Hepatocyte (in vitro differentiated cells): Measurements from ENCODE around the gene STARD6.

Source experiments
- EZH2 ChIP-seq: fragments of 200-600 bp; sonication (generic); IDR thresholded peaks from 2 replicates; pipeline ENCODE4 v1.6.1; 2016; ENCODE audit warnings: antibody characterized with exemption, mild to moderate bottlenecking, borderline replicate concordance
- TF ChIP-seq, protein P1 (sequence below): fragments of 200-600 bp; sonication (generic); IDR thresholded peaks from 2 replicates; pipeline ENCODE4 v1.5.1; 2016; ENCODE audit warnings: antibody characterized with exemption, mild to moderate bottlenecking; ENCODE audit not compliant: poor library complexity

- TF ChIP-seq, protein P1, sequence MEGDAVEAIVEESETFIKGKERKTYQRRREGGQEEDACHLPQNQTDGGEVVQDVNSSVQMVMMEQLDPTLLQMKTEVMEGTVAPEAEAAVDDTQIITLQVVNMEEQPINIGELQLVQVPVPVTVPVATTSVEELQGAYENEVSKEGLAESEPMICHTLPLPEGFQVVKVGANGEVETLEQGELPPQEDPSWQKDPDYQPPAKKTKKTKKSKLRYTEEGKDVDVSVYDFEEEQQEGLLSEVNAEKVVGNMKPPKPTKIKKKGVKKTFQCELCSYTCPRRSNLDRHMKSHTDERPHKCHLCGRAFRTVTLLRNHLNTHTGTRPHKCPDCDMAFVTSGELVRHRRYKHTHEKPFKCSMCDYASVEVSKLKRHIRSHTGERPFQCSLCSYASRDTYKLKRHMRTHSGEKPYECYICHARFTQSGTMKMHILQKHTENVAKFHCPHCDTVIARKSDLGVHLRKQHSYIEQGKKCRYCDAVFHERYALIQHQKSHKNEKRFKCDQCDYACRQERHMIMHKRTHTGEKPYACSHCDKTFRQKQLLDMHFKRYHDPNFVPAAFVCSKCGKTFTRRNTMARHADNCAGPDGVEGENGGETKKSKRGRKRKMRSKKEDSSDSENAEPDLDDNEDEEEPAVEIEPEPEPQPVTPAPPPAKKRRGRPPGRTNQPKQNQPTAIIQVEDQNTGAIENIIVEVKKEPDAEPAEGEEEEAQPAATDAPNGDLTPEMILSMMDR, result no peak
- TF ChIP-seq EZH2, result no peak
Observed at GRCh38 chr18:54382076-54382475, 24.4 kb upstream of the STARD6 start.
